HepG2 (cell line): ENCODE measurements around the gene TRAP1. TPM values are rescaled to one million over a fixed set of nuclear protein-coding genes. Genes with fewer than 3 reads are reported as not detected.

ENCODE experiments used
- ATAC-seq: fragments of 200-7000 bp; cut with Tn5 transposase; 3 replicates; pipeline ENCODE4 v1.9.1; 2020; ENCODE audit warnings: mild to moderate bottlenecking, moderate library complexity
- BruUV-seq: library from RNA; stranded (reverse); fragments of 400-500 nt; replicated peaks from 2 replicates; lab custom pipeline; 2021; lab: Mats Ljungman, UMichigan
- CTCF ChIA-PET: fragments of 300-600 bp; formaldehyde crosslinking; extraction: SDS; loops from one replicate; lab custom pipeline; 2021; ENCODE audit warnings: low total read pairs, inconsistent platforms, low intra/inter-chr PET ratio; lab: Yijun Ruan, JAX
- POLR2A ChIA-PET: fragments of 350-600 bp; sonication (Branson Sonifier 250); formaldehyde crosslinking; loops from one replicate; lab custom pipeline; 2020; ENCODE audit warnings: antibody characterized with exemption, inconsistent platforms; lab: Yijun Ruan, JAX
- DNase-seq: peaks from one replicate; pipeline ENCODE4 v3.0.0-alpha.2; 2015; ENCODE audit warnings: low spot score
- FAIRE-seq: peaks from 3 replicates; lab custom pipeline; 2011; peaks lifted over from hg19 to GRCh38; lab: Jason Lieb, UNC
- H2AFZ ChIP-seq: one replicate; pipeline ENCODE4 v1.6.1; 2011; ENCODE audit warnings: low read length, inconsistent platforms
- H3K27ac ChIP-seq: fragments of 300-600 bp; 3 replicates; pipeline ENCODE4 v1.8.0; 2011; ENCODE audit warnings: mixed run types, mild to moderate bottlenecking, mixed read lengths, low read length, inconsistent platforms; ENCODE audit not compliant: insufficient read depth; ENCODE audit errors: extremely low read length
- H3K27me3 ChIP-seq, 2 experiments: fragments of 200-600 bp in 1 of 2; 2 replicates in 1 of 2; 3 replicates in 1 of 2; pipeline versions ENCODE4 v1.6.0 to v1.8.0; 2011; ENCODE audit warnings: low read length in 2 of 2, mild to moderate bottlenecking in 2 of 2, moderate library complexity in 2 of 2, inconsistent platforms in 1 of 2; ENCODE audit not compliant: insufficient read depth in 2 of 2, control insufficient read depth in 1 of 2
- H3K36me3 ChIP-seq, 2 experiments: fragments of 200-600 bp in 1 of 2; replicated peaks in 1 of 2; 2 replicates in 1 of 2; 3 replicates in 1 of 2; pipeline versions ENCODE4 v1.5.1 to v1.8.0; 2011; ENCODE audit warnings: low read length in 2 of 2, inconsistent platforms in 1 of 2; ENCODE audit not compliant: insufficient read depth in 2 of 2, control insufficient read depth in 1 of 2
- H3K4me1 ChIP-seq: 2 replicates; pipeline ENCODE4 v1.5.1; 2012; ENCODE audit warnings: low read length, inconsistent platforms; ENCODE audit not compliant: insufficient read depth
- H3K4me2 ChIP-seq: 2 replicates; pipeline ENCODE4 v1.6.0; 2011; ENCODE audit warnings: low read depth, low read length, inconsistent platforms
- H3K4me3 ChIP-seq, 3 experiments: fragments of 200-600 bp in 1 of 3; sonication (generic), shearing (Covaris generic) in 1 of 3; replicated peaks in 1 of 3; 2 replicates each; pipeline ENCODE4 v1.5.1; 2011 to 2016; ENCODE audit warnings: low read length in 3 of 3, inconsistent platforms in 2 of 3, low read depth in 2 of 3, mild to moderate bottlenecking in 2 of 3, control low read depth in 1 of 3, mixed read lengths in 1 of 3; ENCODE audit not compliant: insufficient read depth in 1 of 3
- H3K79me2 ChIP-seq: one replicate; pipeline ENCODE4 v1.6.1; 2011; ENCODE audit warnings: low read length, inconsistent platforms; ENCODE audit not compliant: insufficient read depth
- H3K9ac ChIP-seq: 2 replicates; pipeline ENCODE4 v1.6.0; 2011; ENCODE audit warnings: mild to moderate bottlenecking, low read depth, low read length, inconsistent platforms; ENCODE audit not compliant: insufficient read depth
- H3K9me3 ChIP-seq: 2 replicates; pipeline ENCODE4 v1.5.1; 2012; ENCODE audit warnings: mild to moderate bottlenecking, low read length
- H4K20me1 ChIP-seq: 2 replicates; pipeline ENCODE4 v1.6.0; 2011; ENCODE audit warnings: inconsistent platforms, mild to moderate bottlenecking, low read length, moderate library complexity; ENCODE audit not compliant: insufficient read depth
- EEA1 ChIP-seq: sonication (generic); formaldehyde crosslinking; IDR thresholded peaks from 2 replicates; pipeline ENCODE4 v1.5.1; 2020; ENCODE audit warnings: mild to moderate bottlenecking, missing genetic modification reagents, borderline replicate concordance
- IKZF4 ChIP-seq: sonication (generic); formaldehyde crosslinking; IDR thresholded peaks from 2 replicates; pipeline ENCODE4 v1.5.1; 2020; ENCODE audit warnings: borderline replicate concordance, mild to moderate bottlenecking, low read depth, missing genetic modification reagents; ENCODE audit errors: not compliant biosample characterization
- MEF2D ChIP-seq: sonication (generic); formaldehyde crosslinking; IDR thresholded peaks from 2 replicates; pipeline ENCODE4 v1.5.1; 2020; ENCODE audit warnings: mild to moderate bottlenecking, missing genetic modification reagents
- NR2F1 ChIP-seq, 2 experiments: fragments of 450-650 bp in 1 of 2; formaldehyde crosslinking in 1 of 2; IDR thresholded peaks; 2 replicates each; pipeline versions ENCODE4 v1.5.0 to v1.6.1; 2016 to 2020; ENCODE audit warnings: mild to moderate bottlenecking in 1 of 2, missing compliant biosample characterization in 1 of 2, missing genetic modification reagents in 1 of 2, moderate library complexity in 1 of 2
- NR3C1 ChIP-seq: sonication (generic); formaldehyde crosslinking; IDR thresholded peaks from 2 replicates; pipeline ENCODE4 v1.4.0; 2020; ENCODE audit warnings: missing genetic modification reagents
- TGIF2 ChIP-seq: IDR thresholded peaks from 2 replicates; pipeline ENCODE4 v1.6.1; 2016; ENCODE audit warnings: control low read depth, missing compliant biosample characterization
- ZBTB38 ChIP-seq: sonication (generic); formaldehyde crosslinking; IDR thresholded peaks from 2 replicates; pipeline ENCODE4 v1.5.1; 2020; ENCODE audit warnings: mild to moderate bottlenecking, missing genetic modification reagents
- ZC3H13 ChIP-seq: sonication (generic); formaldehyde crosslinking; IDR thresholded peaks from 2 replicates; pipeline ENCODE4 v1.8.1; 2023; ENCODE audit warnings: mild to moderate bottlenecking, missing genetic modification reagents, moderate library complexity
- ZNF781 ChIP-seq: sonication (generic); formaldehyde crosslinking; IDR thresholded peaks from 2 replicates; pipeline ENCODE4 v1.5.1; 2020; ENCODE audit warnings: borderline replicate concordance, mild to moderate bottlenecking, missing genetic modification reagents; ENCODE audit errors: not compliant biosample characterization
- WGBS: methylation state at CpG from one replicate; pipeline ENCODE4 v1.1.6; 2017; ENCODE audit warnings: low lambda C conversion rate; 5-methylcytosine and 5-hydroxymethylcytosine counted together
- in situ Hi-C: cut with HindIII; loops from 2 replicates; pipeline ENCODE4 v1.10.0; 2017; ENCODE audit warnings: low pct_unique_long_range_greater_than_20kb; ENCODE audit not compliant: extremely low pct_ligation_motif_present
- intact Hi-C: fragments of 100-400 bp; cut with micrococcal nuclease; formaldehyde crosslinking; loops from one replicate; pipeline ENCODE4 v1.10.0; 2022; ENCODE audit not compliant: unreplicated experiment
- polyA plus RNA-seq, 8 experiments: library from polyadenylated mRNA; depleted of rRNA in 3 of 8; stranded (reverse) in 7 of 8; unstranded in 1 of 8; fragments of >200 nt; fragmentation: Illumina TruSeq in 4 of 8; extraction: Trizol in 4 of 8; gene quantifications; 2 replicates each; pipeline versions ENCODE4 v1.2.1 to v1.2.3, GENCODE V29; 2011 to 2016; ENCODE audit warnings: low read depth in 4 of 8, missing spikeins in 1 of 8, mixed read lengths in 1 of 8; ENCODE audit not compliant: insufficient read depth in 1 of 8
- total RNA-seq, 5 experiments: library from RNA; depleted of rRNA; stranded (reverse); fragments of >200 nt; fragmentation: Illumina TruSeq; extraction: Trizol; gene quantifications; 2 replicates each; pipeline ENCODE4 v1.2.3, GENCODE V29; 2016; ENCODE audit warnings: low read depth in 1 of 5
- TF ChIP-seq, protein P1 (sequence below): IDR thresholded peaks from 2 replicates; pipeline ENCODE4 v1.4.0; 2020; ENCODE audit warnings: mild to moderate bottlenecking, missing genetic modification reagents
- TF ChIP-seq, protein P2 (sequence below): sonication (generic); formaldehyde crosslinking; IDR thresholded peaks from 2 replicates; pipeline ENCODE4 v1.5.1; 2020; ENCODE audit warnings: mild to moderate bottlenecking, missing genetic modification reagents, borderline replicate concordance
- TF ChIP-seq, protein P3 (sequence below): sonication (generic); formaldehyde crosslinking; IDR thresholded peaks from 2 replicates; pipeline ENCODE4 v1.4.0; 2020; ENCODE audit warnings: missing genetic modification reagents

The TRAP1 gene
- total and polyA plus RNA-seq, 2 of the 13 experiments (the other 11 are each of a cell fraction or from before 2014, with no cell fraction given): 127 to 240 TPM

DNA sequence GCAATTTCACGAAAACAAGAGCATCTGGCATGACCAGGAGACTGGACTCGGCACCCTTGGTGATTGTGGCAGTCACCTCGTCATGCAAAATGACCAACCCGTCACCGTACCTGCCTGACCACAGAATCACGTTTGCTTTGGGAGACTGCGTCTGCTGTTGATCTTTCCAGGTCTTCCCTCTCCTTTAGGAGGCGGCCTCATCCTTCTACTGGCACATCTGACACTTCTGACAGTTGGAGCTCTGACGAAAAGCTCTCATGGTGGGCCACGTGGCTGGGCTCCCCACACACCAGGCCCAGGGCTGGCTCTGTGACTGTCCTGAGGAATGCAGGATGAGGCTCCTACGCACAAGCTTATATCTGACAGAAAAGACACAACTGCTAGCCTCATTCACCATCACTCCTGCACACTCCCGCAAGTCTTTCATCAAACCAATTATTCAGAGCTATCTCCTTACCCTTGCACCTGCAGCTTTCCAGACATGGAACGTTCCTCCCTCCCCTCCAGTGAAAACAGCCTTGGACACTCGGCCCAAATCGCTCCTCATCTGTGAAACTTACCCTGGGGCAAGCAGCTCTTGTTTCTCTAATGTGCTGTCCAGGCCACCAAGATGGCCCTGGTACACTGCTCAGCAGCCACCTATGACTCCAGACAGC is 3.6 kb downstream of the TRAP1 start:
- intact Hi-C loops (no loop called here), in situ Hi-C loops (no loop called here)
- peak overlapping the region in 1 of 3 experiments; percentile 43; a peak in 2 of 6 replicates for H3K4me3 ChIP-seq
- peaks cover 2 to 15% of the 10 kb centered on the region in 2 experiments; a peak in 2 of 5 replicates for H3K36me3 ChIP-seq
- peaks cover 63% of the 10 kb centered on the region for H3K4me1 ChIP-seq
- H3K27ac ChIP-seq: peak overlapping the region; percentile 70
- no peak for DNase-seq
- no peak overlapping the region for H2AFZ ChIP-seq
- no peak for FAIRE-seq
- CTCF ChIA-PET: no interaction called here
- peak overlapping the region; percentile 56 for H3K4me2 ChIP-seq
- 88% methylated on average over 15 of the region's 15 CpGs for WGBS
- POLR2A ChIA-PET: interaction anchor here (0.8 to 9.7 kb wide), 2 partner anchors 10 to 18 kb away, joined by 3 to 144 read pairs; no protein-coding TSS in a partner anchor
- ATAC-seq: no peak
- BruUV-seq: TSS peak; percentile 17
- H3K79me2 ChIP-seq: peaks cover 78% of the 10 kb centered on the region
- no peaks in the 10 kb centered on the region for H3K9me3 ChIP-seq
- H4K20me1 ChIP-seq: no peaks in the 10 kb centered on the region
- no peaks in the 10 kb centered on the region; a peak in 1 of 5 replicates for H3K27me3 ChIP-seq
- peak overlapping the region; percentile 41; the same call in 1 of the 2 replicates for H3K9ac ChIP-seq
- no peak for TF ChIP-seq NR2F1 (CRISPR knock-in tag; IDR thresholded peaks at IDR 0.05)
- TF ChIP-seq ZNF781: no peak
- peak; percentile 81 for TF ChIP-seq ZBTB38 (CRISPR knock-in tag)
- TF ChIP-seq MEF2D (CRISPR knock-in tag): no peak
- TF ChIP-seq, protein P1, sequence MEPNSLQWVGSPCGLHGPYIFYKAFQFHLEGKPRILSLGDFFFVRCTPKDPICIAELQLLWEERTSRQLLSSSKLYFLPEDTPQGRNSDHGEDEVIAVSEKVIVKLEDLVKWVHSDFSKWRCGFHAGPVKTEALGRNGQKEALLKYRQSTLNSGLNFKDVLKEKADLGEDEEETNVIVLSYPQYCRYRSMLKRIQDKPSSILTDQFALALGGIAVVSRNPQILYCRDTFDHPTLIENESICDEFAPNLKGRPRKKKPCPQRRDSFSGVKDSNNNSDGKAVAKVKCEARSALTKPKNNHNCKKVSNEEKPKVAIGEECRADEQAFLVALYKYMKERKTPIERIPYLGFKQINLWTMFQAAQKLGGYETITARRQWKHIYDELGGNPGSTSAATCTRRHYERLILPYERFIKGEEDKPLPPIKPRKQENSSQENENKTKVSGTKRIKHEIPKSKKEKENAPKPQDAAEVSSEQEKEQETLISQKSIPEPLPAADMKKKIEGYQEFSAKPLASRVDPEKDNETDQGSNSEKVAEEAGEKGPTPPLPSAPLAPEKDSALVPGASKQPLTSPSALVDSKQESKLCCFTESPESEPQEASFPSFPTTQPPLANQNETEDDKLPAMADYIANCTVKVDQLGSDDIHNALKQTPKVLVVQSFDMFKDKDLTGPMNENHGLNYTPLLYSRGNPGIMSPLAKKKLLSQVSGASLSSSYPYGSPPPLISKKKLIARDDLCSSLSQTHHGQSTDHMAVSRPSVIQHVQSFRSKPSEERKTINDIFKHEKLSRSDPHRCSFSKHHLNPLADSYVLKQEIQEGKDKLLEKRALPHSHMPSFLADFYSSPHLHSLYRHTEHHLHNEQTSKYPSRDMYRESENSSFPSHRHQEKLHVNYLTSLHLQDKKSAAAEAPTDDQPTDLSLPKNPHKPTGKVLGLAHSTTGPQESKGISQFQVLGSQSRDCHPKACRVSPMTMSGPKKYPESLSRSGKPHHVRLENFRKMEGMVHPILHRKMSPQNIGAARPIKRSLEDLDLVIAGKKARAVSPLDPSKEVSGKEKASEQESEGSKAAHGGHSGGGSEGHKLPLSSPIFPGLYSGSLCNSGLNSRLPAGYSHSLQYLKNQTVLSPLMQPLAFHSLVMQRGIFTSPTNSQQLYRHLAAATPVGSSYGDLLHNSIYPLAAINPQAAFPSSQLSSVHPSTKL (CRISPR knock-in tag): no peak
- TF ChIP-seq, protein P2, sequence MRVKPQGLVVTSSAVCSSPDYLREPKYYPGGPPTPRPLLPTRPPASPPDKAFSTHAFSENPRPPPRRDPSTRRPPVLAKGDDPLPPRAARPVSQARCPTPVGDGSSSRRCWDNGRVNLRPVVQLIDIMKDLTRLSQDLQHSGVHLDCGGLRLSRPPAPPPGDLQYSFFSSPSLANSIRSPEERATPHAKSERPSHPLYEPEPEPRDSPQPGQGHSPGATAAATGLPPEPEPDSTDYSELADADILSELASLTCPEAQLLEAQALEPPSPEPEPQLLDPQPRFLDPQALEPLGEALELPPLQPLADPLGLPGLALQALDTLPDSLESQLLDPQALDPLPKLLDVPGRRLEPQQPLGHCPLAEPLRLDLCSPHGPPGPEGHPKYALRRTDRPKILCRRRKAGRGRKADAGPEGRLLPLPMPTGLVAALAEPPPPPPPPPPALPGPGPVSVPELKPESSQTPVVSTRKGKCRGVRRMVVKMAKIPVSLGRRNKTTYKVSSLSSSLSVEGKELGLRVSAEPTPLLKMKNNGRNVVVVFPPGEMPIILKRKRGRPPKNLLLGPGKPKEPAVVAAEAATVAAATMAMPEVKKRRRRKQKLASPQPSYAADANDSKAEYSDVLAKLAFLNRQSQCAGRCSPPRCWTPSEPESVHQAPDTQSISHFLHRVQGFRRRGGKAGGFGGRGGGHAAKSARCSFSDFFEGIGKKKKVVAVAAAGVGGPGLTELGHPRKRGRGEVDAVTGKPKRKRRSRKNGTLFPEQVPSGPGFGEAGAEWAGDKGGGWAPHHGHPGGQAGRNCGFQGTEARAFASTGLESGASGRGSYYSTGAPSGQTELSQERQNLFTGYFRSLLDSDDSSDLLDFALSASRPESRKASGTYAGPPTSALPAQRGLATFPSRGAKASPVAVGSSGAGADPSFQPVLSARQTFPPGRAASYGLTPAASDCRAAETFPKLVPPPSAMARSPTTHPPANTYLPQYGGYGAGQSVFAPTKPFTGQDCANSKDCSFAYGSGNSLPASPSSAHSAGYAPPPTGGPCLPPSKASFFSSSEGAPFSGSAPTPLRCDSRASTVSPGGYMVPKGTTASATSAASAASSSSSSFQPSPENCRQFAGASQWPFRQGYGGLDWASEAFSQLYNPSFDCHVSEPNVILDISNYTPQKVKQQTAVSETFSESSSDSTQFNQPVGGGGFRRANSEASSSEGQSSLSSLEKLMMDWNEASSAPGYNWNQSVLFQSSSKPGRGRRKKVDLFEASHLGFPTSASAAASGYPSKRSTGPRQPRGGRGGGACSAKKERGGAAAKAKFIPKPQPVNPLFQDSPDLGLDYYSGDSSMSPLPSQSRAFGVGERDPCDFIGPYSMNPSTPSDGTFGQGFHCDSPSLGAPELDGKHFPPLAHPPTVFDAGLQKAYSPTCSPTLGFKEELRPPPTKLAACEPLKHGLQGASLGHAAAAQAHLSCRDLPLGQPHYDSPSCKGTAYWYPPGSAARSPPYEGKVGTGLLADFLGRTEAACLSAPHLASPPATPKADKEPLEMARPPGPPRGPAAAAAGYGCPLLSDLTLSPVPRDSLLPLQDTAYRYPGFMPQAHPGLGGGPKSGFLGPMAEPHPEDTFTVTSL: no peak
- TF ChIP-seq EEA1 (CRISPR knock-in tag): no peak
- no peak for TF ChIP-seq TGIF2 (CRISPR knock-in tag)
- TF ChIP-seq NR3C1 (CRISPR knock-in tag): no peak
- TF ChIP-seq IKZF4 (CRISPR knock-in tag): no peak
- TF ChIP-seq, protein P3, sequence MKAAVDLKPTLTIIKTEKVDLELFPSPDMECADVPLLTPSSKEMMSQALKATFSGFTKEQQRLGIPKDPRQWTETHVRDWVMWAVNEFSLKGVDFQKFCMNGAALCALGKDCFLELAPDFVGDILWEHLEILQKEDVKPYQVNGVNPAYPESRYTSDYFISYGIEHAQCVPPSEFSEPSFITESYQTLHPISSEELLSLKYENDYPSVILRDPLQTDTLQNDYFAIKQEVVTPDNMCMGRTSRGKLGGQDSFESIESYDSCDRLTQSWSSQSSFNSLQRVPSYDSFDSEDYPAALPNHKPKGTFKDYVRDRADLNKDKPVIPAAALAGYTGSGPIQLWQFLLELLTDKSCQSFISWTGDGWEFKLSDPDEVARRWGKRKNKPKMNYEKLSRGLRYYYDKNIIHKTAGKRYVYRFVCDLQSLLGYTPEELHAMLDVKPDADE (CRISPR knock-in tag): no peak
- TF ChIP-seq ZC3H13 (CRISPR knock-in tag): 0 out of 2 replicates have a peak, but pooled peaks have one; percentile 34
